Caco-2 (cell line): Measurements from ENCODE around the gene KRT73. TPM values are rescaled to one million over a fixed set of nuclear protein-coding genes. Genes with fewer than 3 reads are reported as not detected.

Experiments
- BruUV-seq: library from RNA; stranded (reverse); fragments of 400-500 nt; replicated peaks from 2 replicates; lab custom pipeline; 2021; lab: Mats Ljungman, UMichigan
- CTCF ChIA-PET: fragments of 300-600 bp; sonication (Branson Sonifier 250); formaldehyde crosslinking; loops from one replicate; lab custom pipeline; 2022; ENCODE audit warnings: antibody characterized with exemption; lab: Charles Lee
- POLR2A ChIA-PET: fragments of 300-600 bp; sonication (Branson Sonifier 250); formaldehyde crosslinking; loops from one replicate; lab custom pipeline; 2022; ENCODE audit warnings: antibody characterized with exemption; lab: Charles Lee
- DNase-seq, 2 experiments: peaks; one replicate each; pipeline versions ENCODE4 v3.0.0 to v3.0.0-alpha.2; 2020 to 2022
- H3K27me3 ChIP-seq: replicated peaks from 2 replicates; pipeline ENCODE4 v1.6.0; 2011; ENCODE audit warnings: low read length; ENCODE audit not compliant: control insufficient read depth, insufficient read depth
- H3K36me3 ChIP-seq: 2 replicates; pipeline ENCODE4 v1.5.1; 2011; ENCODE audit warnings: low read length; ENCODE audit not compliant: control insufficient read depth, insufficient read depth
- H3K4me1 ChIP-seq: fragments of 250-450 bp; sonication (Bioruptor Pico); 2 replicates; pipeline ENCODE4 v1.5.1; 2020; ENCODE audit warnings: mild to moderate bottlenecking
- H3K4me3 ChIP-seq: 2 replicates; pipeline ENCODE4 v1.5.1; 2011; ENCODE audit warnings: low read depth, mild to moderate bottlenecking, control low read depth, low read length
- H3K9me3 ChIP-seq: fragments of 250-450 bp; sonication (Bioruptor Pico); 2 replicates; pipeline ENCODE4 v1.5.1; 2020; ENCODE audit warnings: mild to moderate bottlenecking, moderate library complexity
- H3K27ac Mint-ChIP-seq: one replicate; pipeline ENCODE4 v1.8.0; 2022; ENCODE audit warnings: mixed read lengths; ENCODE audit not compliant: unreplicated experiment
- H3K27me3 Mint-ChIP-seq: one replicate; pipeline ENCODE4 v1.8.0; 2022; ENCODE audit warnings: mixed read lengths; ENCODE audit not compliant: insufficient read depth, unreplicated experiment
- H3K36me3 Mint-ChIP-seq: one replicate; pipeline ENCODE4 v1.8.0; 2022; ENCODE audit warnings: mild to moderate bottlenecking, mixed read lengths; ENCODE audit not compliant: insufficient read depth, unreplicated experiment
- H3K4me1 Mint-ChIP-seq: one replicate; pipeline ENCODE4 v1.8.0; 2022; ENCODE audit warnings: low read depth, mixed read lengths; ENCODE audit not compliant: unreplicated experiment
- H3K4me3 Mint-ChIP-seq: one replicate; pipeline ENCODE4 v1.8.0; 2022; ENCODE audit warnings: mild to moderate bottlenecking, moderate library complexity, mixed read lengths; ENCODE audit not compliant: unreplicated experiment
- H3K9me3 Mint-ChIP-seq: one replicate; pipeline ENCODE4 v1.8.0; 2022; ENCODE audit warnings: mixed read lengths; ENCODE audit not compliant: unreplicated experiment
- CTCF ChIP-seq, 2 experiments: fragments of 200-600 bp in 1 of 2; IDR thresholded peaks; 1 replicate in 1 of 2; 2 replicates in 1 of 2; pipeline versions ENCODE4 v1.5.1 to v1.8.0; 2011 to 2022; ENCODE audit warnings: antibody characterized with exemption in 1 of 2, control low read depth in 1 of 2, inconsistent platforms in 1 of 2, low read depth in 1 of 2, low read length in 1 of 2, mild to moderate bottlenecking in 1 of 2, moderate library complexity in 1 of 2; ENCODE audit not compliant: insufficient read depth in 1 of 2, severe bottlenecking in 1 of 2, unreplicated experiment in 1 of 2
- intact Hi-C: fragments of 100-400 bp; cut with micrococcal nuclease; formaldehyde crosslinking; loops from one replicate; pipeline ENCODE4 v1.10.0; 2022; ENCODE audit not compliant: unreplicated experiment
- total RNA-seq: library from RNA; stranded (reverse); gene quantifications from 2 replicates; pipeline ENCODE4 v1.2.3, GENCODE V29; 2022

The KRT73 gene
- total RNA-seq, 1 experiment from 2014 or later, result not detected

DNA sequence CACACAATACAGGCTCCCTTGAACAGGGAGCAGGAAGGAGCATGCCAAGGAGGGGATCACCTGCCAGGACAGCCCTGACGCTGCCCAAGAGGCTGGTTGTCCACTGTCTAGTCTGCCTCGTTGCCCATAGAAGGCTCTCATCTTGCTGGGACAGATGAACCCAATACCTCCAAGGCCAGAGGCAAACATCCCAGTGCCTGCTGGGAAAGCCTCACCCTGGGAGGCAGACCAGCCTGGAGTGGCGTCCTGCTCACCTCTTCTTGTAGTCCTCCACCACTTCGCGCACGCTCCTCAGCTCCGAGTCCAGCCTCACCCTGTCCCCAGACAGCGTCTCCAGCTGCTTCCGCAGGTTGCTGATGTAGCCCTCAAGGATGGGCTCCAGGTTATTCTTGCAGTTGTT, 2.4 kb downstream of the KRT73 start:
- H3K9me3 ChIP-seq, result no peaks in the 10 kb centered on the region
- H3K4me1 ChIP-seq, result no peaks in the 10 kb centered on the region
- no peak for DNase-seq
- H3K27me3 ChIP-seq, result no peaks in the 10 kb centered on the region; the same call in 1 of the 2 replicates
- Mint-ChIP-seq H3K27me3 (peaks cover 16% of the 10 kb centered on the region), H3K4me3 (no peak overlapping the region), H3K4me1 (no peaks in the 10 kb centered on the region), H3K27ac (no peak overlapping the region), H3K36me3 (no peaks in the 10 kb centered on the region), H3K9me3 (no peaks in the 10 kb centered on the region)
- no TSS peak for BruUV-seq
- no peaks in the 10 kb centered on the region for H3K36me3 ChIP-seq
- intact Hi-C loops, result no loop called here
- no peak overlapping the region for H3K4me3 ChIP-seq
- CTCF ChIA-PET, result no interaction called here
- no peak for TF ChIP-seq CTCF (IDR thresholded peaks at IDR 0.05; ENCODE audit: insufficient read depth in 1 of 2, low read depth in 1 of 2, low read length in 1 of 2, severe bottlenecking in 1 of 2, unreplicated experiment in 1 of 2)
- POLR2A ChIA-PET, result no interaction called here

DNA sequence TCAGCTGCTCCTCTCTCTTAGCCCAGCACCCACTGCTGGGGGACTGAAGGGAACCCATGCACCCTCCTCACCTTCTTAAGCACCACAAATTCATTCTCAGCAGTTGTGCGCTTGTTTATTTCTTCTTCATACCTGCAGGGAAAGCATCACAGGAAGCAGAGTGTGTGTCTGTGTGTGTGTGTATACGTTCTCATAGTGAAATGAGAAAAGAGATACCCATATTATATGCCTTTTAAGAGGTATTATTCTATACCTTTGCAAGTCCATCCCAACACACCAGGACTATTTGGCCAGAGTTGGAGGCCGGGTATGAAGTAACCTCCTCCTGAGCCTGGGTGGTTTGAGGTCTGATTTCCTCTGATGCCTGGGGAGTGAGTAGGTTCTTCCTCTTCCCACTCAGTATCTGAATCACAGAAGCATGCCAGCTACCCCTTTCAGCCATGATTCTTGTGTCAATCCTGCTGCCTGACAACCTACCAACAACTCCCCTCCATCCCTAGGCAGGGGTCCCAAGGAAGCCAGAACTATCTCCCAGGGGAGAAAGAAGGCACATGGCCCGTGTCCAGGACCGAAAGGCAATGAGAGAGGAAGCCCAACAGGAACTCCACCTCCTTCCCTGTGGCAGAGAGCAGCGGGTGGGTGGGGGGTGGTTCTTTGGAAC, 3.0 kb downstream of the KRT73 start:
- intact Hi-C loops, result no loop called here
- Histone ChIP-seq H3K36me3 (no peaks in the 10 kb centered on the region), H3K9me3 (no peaks in the 10 kb centered on the region), H3K4me1 (no peaks in the 10 kb centered on the region), H3K4me3 (no peak overlapping the region), H3K27me3 (no peaks in the 10 kb centered on the region; the same call in 1 of the 2 replicates)
- Mint-ChIP-seq H3K4me1 (no peaks in the 10 kb centered on the region), H3K27me3 (peaks cover 16% of the 10 kb centered on the region), H3K4me3 (no peak overlapping the region), H3K9me3 (no peaks in the 10 kb centered on the region), H3K36me3 (no peaks in the 10 kb centered on the region), H3K27ac (no peak overlapping the region)
- no peak for DNase-seq
- TF ChIP-seq CTCF (IDR thresholded peaks at IDR 0.05; ENCODE audit: insufficient read depth in 1 of 2, low read depth in 1 of 2, low read length in 1 of 2, severe bottlenecking in 1 of 2, unreplicated experiment in 1 of 2), result no peak
- ChIA-PET POLR2A (no interaction called here), CTCF (no interaction called here)
- no TSS peak for BruUV-seq

- Mint-ChIP-seq H3K36me3 (no peaks in the 10 kb centered on the region), H3K27ac (no peak overlapping the region), H3K4me1 (no peaks in the 10 kb centered on the region), H3K4me3 (no peak overlapping the region), H3K27me3 (peaks cover 16% of the 10 kb centered on the region), H3K9me3 (no peaks in the 10 kb centered on the region)
- H3K4me3 ChIP-seq, result no peak overlapping the region
- no peaks in the 10 kb centered on the region for H3K36me3 ChIP-seq
- intact Hi-C loops, result no loop called here
- ChIA-PET CTCF (no interaction called here), POLR2A (no interaction called here)
- no peak for TF ChIP-seq CTCF (IDR thresholded peaks at IDR 0.05; ENCODE audit: insufficient read depth in 1 of 2, low read depth in 1 of 2, low read length in 1 of 2, severe bottlenecking in 1 of 2, unreplicated experiment in 1 of 2)
- H3K9me3 ChIP-seq, result no peaks in the 10 kb centered on the region
- H3K4me1 ChIP-seq, result no peaks in the 10 kb centered on the region
- DNase-seq, result no peak
- H3K27me3 ChIP-seq, result no peaks in the 10 kb centered on the region; the same call in 1 of the 2 replicates
- no TSS peak for BruUV-seq
Observed at GRCh38 chr12:52614381-52615207, 3.8 kb downstream of the KRT73 start.
